Endometrial microvascular endothelial cells (primary cell): ENCODE results near the gene ZMPSTE24. TPM values are rescaled to one million over a fixed set of nuclear protein-coding genes. Genes with fewer than 3 reads are reported as not detected.

ENCODE experiments used
- in situ Hi-C: cut with HindIII; loops from 2 replicates; pipeline ENCODE4 v1.10.0; 2017; ENCODE audit warnings: low sequenced_read_pairs, low pct_unique_long_range_greater_than_20kb; ENCODE audit errors: inconsistent ontology term
- total RNA-seq: library from RNA; depleted of rRNA; stranded (reverse); fragments of >200 nt; gene quantifications from one replicate; pipeline ENCODE4 v1.2.3, GENCODE V29; 2015; ENCODE audit errors: inconsistent ontology term

The ZMPSTE24 gene
- total RNA-seq, 1 donor from 2014 or later, result 78.8 TPM

DNA sequence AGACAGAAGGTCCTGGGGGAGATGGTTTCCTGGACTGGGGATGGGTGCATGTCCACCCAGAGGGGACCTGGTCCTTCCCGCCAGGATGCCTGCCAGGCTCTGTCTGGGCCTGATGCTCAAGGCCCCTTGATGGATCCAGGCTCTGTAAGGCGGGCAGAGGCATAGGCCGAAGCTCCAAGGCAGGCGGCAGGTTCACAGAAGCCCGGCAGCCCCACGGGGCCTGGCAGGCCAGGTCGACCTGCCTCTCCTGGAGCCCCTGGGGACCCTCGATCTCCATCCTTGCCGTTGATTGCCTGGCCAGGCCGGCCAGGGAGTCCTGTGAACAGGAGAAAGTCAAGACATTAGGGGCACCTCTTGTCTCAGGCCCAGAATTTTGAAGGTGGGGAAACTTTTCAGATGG lies 43.0 kb downstream of the ZMPSTE24 start:
- in situ Hi-C loops, result no loop called here

DNA sequence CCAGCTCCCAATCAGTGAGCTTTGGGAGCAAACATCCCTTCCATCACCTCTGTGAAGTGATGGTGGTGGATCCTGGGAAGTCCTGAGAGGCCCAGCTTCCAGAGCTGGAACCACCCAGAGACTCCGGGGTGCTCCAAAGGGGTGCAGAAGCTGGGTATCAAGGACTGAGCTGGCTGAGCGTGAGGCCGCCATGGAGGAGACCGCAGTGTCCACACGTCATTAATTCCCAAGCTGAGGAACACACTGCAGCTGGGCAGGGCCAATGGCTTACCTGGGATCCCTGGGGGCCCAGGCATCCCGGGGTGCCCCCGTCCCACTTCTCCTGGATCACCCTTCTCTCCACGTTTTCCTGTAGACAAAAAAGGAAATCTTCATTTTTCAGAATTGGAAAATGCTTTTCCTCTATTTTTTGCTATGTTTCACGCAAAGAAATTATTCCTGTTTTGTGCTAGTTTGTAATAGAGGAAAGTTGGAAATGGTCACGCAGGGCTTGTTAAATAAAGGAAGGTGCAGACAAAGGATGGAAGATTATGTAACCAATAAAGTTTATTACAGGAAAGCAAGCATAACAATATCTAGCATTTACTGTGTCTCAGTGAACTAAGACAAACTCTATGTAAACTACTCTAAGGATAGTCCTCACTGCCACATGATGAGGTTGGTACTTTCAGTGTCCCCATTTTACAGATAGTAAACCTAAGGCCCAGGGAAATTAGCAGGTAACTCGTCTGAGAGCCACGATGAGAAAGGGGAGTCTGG lies 43.7 kb downstream of the ZMPSTE24 start:
- in situ Hi-C loops, result no loop called here

DNA sequence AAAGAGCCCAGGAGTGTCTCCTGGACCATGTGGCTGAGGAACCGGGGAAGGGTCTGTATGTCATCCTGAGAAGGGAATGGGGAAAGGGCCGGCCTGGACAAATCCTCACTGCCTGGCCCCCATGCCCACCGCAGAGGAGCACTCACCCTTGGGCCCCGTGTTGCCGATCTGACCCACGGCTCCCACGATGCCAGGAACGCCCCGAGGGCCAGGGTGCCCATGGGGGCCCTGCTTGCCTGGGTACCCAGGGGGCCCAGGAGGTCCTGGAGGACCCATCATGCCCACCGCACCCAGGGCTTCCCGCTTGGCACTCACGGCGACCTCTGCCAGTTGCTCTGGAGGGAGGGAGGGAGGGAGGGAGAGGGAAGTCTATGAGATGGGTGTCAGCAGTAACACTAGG lies 44.4 kb downstream of the ZMPSTE24 start:
- in situ Hi-C loops, result no loop called here

DNA sequence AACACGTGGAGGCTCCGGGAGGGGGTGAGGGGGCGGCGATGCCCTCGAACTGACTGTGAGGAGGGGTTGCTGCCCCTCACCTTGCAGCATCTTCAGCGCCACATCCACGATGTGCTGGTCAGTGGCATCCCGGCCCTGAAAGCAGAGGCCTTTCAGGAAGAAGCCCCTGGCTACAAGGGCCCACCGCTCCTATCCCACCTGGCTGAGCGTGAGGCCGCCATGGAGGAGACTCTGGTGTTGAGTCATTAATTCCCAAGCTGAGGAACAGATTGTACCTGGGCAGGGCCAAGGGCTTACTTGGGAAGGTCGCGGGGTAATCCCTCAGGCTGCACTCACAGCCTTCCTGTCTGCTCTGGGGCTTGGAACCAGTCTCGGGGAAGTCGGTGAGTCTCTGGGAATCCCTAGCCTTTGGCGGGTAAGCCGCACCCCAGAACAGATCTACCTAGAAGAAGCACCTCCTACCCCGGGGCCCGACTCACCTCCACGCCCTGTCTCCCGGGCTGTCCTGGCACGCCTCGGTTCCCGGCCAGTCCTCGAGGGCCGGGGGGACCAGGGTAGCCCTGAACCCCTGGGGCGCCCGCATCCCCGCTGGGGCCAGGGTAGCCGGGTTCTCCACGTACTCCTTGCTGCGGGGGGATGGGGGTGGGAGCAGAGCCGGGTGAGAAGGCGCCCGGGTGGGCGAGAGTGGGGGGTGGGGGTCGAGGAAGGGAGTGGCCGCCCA lies 45.2 kb downstream of the ZMPSTE24 start:
- in situ Hi-C loops, result no loop called here

DNA sequence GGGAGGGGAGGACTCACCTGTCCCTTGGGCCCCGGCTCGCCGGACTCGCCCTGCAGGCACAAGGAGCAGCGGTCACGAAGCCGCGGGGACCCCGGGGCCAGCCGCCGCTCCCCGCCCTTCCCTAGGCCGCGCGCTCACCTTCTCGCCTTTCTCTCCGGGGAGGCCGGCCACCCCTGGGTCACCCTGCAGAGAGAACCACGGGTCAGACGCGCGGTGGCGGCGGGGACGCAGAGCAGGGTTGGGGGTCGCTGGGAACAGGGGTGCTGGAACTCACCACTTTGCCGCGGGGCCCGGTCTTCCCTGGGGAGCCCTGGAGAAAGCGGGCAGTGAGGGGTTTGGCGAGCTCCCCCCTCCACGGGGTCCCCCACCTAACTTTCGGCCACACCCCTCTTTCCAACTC lies 45.8 kb downstream of the ZMPSTE24 start:
- in situ Hi-C loops, result no loop called here

DNA sequence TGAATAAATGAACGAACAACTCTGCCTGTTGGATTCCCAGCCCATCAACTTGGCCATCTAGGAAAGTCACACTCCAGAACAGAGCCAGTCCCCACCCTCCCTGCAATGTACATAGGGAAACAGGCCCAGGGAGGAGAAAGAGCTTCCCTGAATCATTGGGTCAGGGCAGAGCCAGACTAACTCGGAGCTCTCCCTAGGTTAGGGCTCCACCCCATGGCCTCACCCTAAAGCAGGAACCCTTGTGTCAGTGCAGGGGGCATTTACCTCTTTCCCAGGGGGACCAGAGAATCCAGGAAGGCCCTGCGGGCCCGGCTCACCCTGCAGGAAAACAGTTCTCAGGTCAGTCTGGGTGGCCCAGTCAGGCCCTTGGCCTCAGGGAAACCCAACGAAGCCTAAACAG lies 47.4 kb downstream of the ZMPSTE24 start:
- in situ Hi-C loops, result no loop called here

DNA sequence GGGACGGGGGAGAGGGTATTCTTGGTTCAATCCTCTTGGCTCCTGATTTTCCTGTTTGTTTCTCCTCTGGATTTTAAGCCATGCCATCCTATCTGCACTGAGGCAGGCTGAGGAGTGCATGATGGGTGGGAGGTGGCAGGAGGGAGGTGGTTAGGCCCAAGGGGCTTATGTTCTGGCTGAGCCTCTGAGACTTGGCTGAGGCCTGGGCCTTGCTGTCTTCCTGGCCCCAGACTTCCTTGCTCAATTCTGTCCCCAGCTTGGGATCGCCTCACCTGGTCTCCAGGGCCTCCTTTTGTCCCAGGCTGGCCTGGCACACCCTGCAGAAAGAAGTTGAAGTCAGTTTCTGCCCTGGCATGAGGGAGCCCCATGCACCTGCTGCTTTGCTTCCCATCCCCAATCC lies 47.8 kb downstream of the ZMPSTE24 start:
- in situ Hi-C loops, result no loop called here

DNA sequence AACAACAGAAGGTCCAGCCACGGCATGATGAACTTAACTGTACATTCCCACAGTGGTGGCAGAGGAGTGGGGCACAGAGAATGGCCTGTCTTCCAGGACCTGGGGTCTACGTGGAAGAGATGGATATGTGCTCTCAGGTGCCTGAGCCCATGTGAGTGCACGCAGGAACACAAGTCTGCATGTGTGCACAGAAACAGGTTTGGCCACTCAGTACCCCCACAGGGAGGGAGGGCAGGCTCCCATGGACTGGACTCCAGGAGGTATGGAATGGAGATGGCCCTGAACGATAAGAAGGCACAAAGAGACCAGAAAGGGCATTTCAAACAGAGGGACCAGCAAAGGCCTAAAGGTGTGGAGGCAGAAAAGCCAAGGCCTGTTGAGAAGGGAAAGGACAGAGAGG lies 48.3 kb downstream of the ZMPSTE24 start:
- in situ Hi-C loops, result no loop called here

DNA sequence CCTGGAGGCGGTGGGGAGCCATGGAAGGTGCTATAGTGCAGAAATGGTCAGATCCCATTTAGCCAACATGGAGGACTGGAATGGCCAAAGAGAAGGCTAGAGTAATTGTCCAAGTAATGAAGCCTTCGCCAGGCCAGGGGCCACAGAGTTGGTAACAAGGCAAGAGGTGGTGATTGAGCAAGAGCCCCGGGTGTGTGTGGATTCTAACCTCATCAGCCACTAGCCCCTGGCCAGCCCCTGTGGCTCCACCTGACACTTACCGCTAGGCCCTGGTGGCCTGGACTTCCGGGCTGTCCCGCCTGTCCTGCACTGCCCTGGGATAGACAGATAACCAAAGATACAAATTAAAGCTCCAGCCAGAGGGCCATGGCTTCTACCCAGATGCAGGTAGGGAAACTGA lies 49.1 kb downstream of the ZMPSTE24 start:
- in situ Hi-C loops, result no loop called here

DNA sequence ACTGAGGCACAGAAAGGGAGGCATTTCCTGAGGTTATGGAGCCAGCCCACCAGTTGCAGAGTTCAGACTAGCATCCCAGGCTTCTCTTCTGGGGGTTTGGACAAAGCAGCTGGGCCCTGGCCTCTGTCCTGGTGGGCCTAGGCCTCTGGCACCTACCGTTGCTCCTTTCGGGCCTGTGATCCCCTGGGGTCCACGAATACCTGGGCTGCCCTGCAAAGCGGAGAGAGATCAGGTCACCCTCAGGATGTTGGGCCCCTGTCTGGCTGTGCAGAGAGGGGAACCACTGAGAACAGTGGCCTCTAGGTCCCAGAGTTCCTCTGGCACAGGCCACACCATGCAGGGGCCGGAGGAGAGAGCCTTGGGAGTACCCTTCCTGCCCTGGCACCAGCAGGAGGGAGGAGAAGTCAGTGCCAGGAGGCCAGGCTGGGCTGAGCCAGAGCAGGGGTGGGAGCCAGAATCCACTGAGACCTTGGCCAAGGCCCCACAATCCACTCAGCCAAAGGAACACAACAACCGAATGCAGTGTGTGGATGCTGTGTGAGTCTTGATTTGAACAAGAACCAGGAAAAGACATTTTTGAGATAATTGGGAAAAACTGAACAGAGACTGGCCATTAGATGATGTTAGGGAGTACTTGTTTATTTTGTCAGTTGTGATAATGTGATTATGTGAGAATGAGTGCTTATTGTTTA lies 50.1 kb downstream of the ZMPSTE24 start:
- in situ Hi-C loops, result no loop called here

DNA sequence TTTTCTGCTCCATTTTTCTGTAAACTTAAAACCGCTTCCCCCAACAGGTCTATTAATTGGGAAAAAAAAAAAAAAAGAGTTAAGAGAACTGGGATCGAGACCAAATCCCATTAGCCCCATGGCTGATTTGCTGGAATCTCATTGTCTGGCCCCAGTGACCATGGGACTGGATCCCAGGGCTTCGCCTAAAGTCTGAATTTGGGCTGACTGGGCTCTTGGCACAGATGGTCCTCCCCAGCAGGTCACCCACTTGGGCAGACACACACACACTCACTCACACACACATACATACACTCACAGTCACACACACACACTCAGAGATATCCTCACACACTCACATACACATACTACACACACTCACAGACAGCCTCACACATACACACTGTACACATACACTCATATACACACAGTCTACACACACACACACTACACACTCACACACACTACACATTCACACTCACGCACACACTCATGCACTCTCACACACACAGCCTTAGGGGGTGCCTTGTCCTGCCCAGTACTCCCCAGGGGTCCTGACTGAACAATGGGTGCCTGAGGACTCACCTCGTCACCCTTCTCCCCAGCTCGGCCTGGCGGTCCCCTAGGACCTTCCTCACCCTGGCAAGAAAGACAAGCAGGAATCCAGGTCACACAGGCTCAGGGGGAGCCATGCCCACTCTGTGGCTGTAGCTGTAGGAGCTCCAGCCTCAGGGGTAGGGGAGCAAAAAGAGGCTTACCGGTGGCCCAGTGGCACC lies 51.5 kb downstream of the ZMPSTE24 start:
- in situ Hi-C loops, result no loop called here

DNA sequence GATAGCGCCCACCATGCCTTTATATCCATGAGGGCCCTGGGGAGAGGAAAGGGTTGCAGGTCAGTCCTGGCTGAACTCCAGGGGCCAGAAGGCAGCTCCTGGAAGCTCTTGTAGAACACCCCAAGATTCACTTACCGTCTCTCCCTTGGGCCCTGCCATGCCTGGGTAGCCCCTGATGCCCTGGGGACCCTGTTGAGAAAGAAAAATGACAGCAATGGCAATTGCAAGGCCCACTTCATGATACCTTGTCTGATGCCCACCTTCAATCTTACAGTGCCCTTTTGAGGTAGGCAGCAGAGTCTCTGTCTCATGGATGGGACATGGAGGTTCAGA lies 52.1 kb downstream of the ZMPSTE24 start:
- in situ Hi-C loops, result no loop called here

DNA sequence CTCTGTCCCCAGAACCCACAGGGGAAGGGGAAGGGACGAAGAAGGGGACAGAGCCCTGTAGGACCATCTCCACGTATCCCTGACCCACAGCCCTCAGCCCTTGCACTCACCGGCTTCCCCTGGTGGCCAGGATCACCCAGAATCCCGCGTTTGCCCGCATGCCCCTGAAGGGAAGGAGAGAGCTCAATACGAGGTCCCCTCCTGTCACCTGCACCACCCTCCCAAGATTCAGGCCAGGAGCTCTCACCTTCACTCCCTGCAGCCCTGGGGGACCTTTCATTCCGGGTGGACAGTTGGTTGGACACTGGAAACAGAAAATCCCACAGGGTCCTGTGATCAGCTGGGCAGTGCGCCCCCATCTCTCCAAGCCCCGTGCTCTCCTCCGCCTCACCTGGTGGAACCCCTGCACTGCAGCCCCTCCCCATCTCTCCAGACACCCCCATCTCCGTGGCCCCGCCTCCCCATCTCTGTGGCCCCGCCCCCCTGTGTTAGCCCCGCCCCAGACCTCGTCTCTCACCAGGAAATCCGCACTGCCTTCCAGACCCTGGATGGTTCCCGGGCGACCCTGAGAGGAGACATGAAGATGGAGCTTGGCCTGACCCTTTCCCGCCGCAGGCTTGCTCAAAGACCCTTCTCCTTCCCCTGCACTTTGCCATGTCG lies 53.1 kb downstream of the ZMPSTE24 start:
- in situ Hi-C loops, result no loop called here

DNA sequence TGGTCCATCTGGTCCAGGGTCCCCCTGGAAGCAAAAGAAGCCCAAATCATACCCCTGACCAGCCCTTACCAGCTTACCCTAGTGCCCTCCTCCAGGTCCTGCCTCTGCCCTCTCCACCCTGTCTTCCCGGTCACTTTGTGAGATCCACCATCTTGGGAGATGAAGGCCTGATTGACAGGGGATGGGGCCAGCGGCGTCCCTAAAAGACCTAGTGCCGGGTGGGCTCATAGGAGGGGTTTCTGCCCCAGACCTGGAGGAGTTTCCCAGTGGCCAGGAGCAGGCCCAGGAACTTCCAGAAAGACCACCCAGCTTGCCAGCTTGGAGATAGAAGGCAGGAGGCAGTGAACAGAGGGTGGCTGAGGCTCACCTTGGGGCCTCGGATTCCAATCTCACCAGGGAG lies 53.7 kb downstream of the ZMPSTE24 start:
- in situ Hi-C loops, result no loop called here

DNA sequence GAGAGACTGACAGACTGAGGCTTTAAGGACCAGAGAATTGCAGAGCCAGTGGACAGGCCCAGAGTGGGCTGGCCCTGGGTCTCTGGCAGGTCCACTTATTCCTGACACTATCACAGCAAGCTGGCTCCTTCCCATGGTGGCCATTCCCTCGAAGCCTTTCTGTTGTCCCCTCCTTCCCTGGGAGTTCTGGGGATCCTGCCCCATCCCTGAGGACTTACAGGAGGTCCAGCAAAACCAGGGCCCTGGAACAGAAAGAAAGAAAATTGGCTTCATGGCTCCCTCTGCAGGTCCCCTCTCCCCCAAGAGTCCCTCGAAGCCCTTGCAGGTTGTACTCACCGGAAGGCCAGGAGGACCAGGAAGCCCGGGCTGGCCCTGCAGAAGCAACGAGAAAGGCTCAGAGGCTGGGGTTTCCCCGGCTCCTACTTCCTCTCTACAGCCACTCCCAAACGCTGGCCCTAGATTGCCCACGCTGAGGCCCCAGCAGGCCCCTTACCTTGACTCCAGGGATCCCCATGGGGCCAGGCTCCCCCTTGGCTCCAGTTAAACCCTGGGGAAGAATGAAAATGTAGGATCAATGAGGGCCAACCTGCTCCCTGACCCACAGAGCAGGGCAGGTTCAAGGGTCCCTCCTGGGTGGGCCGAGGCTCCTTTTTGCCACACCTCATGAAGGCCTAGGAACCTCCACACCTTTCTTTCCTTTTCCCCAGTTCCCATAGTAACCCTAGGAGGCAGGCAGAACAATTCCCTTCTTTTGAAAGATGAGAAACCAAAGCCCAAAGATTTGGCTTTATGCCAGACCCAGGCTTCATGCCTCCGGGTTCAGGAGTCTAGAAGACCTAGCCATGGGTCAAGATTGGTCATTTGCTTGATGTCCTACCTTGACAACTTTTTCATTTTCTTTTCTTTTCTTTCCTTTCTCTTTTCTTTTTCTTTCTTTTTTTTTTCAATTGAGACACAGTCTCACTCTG lies 54.5 kb downstream of the ZMPSTE24 start:
- in situ Hi-C loops, result no loop called here

DNA sequence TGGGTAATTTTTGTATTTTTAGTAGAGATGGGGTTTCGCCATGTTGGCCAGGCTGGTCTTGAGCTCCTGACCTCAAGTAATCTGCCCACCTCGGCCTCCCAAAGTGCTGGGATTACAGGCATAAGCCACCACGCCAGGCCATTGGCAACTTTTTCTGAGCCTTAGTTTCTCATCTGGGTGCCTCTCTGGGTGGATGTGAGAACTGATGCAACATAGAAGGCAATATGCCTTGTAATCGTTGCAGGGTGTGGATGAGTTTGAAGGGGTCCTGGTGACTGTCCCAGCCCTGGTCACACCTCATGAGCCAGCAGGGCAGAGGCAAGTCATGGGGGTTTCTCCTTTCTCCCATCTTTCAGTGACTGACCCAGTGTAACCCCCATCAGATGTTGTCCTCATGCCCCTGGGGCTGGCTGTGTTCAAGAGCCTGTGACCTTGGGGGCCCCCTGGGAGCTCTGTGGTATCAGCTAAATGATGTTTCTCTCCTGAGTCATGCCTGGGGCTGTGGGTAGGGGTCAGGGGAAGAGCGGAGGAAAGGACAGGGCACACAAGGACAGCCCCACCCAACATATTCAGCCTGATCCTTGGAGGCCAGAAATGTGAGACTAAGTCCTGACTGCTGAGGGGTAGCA lies 55.4 kb downstream of the ZMPSTE24 start:
- in situ Hi-C loops, result no loop called here

DNA sequence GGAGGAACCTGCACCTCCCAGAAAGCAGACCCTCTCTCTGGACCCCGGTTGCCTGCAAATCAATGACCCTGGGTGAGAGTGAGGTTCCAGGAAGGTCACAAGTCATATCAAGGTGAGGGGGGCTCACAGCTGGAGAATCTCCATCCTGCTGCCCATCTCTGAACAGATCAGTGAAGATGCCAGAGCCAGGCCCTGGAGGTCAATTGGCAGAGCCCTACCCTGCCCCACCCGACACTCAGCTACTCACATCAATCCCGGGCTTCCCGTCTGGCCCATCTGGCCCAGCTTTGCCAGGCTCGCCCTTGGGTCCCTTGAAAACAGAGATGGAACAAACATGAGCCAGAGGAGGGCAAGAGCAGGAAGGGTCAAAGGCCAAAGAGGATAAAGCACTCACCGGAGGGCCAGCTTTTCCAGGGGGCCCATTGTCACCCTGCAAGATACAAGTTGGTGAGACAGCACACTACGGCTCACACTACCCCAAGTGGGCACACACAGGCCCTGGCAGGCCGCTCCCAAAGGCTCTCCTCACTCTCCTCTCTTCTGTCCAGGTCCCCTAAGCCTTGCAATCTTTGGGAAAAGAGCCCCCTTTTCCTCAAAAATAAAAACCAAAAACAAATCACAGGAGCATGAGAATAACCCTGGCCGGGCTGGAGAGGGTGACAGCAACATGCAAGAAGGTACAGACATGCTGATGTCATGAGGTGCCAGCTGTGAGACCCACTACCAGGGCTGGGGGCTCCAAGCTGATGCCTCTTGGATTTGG lies 56.1 kb downstream of the ZMPSTE24 start:
- in situ Hi-C loops, result no loop called here
